Pons (tissue), 1 donor: ENCODE measurements around the gene DENND1A.

Experiments used
- DNase-seq: peaks from one replicate; pipeline ENCODE4 v3.0.0-alpha.2; 2016; ENCODE audit warnings: low spot score

The DENND1A gene

DNA sequence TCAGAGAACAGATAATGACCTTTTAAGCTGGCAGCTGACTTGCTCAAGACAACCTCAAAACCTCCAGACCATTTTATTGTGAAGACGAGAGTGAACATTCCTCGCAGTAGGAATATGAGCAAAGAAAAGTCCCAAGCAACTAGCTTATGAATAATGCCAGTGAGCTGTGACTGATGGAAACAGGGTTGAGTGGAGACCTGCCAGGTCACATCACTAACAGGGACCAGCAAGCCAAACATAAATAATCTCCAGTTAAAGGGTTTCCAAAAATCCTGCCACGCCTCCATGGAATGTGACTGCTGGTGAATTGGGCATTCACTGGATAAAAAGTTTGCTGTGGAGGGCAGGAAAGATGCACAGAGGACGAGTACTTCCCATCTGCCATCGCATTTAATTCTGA is 388.5 kb downstream of the DENND1A start:
- no peak for DNase-seq

DNA sequence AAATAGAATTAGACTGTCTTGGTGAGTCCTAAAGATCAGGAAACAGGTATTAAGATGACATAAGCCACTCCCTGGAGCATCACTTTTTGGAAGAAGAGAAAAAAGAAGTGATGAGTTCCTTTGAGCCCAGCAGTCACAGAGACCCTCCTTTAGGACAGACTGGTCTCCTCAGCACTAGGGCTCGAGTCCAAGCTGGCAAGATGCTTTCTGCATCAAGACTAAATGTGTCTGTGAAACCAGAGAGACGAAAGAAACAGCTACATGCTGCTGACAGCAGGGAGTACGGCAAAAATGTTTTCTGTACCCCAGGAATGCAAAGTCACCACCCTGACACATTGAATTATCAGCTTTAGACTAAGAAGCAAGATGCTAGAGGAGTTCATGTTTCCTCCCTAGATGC is 389.5 kb downstream of the DENND1A start:
- DNase-seq: no peak

DNA sequence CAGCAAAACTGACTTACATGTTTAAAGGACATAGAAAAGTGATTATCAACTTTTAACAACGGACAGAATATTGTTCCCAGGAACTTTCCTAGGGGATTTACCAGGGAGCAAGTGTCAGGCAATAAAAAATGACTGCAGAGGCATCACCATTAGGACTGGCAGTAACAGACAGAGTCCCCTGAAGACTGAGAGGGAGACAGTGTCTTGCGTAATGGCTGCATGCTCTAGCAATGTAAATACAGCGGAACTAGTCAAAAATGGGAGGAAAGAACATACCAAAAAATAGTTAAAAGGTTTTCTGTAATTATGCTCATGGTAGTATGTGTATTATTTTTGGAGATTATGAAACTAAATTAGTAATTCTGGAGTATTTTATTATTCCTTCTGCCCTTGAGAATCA is 392.1 kb downstream of the DENND1A start:
- DNase-seq: no peak

DNA sequence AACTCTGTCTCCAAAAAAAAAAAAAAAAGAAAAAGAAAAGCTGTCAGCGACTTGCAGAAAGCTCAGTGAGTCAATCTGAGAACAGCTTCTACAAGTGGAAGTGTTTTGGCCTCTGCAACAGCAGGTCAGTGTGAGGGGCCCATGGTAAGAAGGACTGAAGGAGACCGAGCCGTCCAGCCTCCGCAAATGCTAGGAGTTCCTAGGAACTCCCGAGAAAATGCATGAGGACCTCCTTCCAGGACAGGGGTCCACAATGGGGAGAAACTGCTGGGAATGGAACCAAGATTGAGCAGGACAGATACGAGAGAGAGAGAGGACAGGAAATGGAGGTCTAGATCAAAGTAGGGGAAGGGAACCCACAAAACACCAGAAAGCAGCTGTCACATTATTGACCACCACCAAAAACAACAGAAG is 393.5 kb downstream of the DENND1A start:
- no peak for DNase-seq

DNA sequence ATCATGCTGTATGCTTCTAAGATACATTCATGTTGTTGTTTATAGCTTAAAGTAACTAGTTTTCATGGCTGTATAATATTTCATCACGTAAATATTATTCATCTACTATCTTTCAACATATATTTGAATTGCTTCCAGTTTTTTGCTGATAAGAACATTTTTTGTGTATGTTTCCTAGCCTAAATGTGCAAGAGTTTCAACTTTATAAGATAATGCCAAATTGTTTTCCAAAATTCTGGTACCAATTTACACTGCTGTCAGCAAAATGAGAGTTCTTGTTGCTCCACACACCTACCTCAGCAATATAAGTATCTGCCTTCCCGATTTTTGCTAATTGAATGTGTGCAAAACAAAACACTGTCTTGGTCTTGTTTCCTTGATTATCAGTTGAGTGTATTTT is 395.6 kb downstream of the DENND1A start:
- DNase-seq: no peak

DNA sequence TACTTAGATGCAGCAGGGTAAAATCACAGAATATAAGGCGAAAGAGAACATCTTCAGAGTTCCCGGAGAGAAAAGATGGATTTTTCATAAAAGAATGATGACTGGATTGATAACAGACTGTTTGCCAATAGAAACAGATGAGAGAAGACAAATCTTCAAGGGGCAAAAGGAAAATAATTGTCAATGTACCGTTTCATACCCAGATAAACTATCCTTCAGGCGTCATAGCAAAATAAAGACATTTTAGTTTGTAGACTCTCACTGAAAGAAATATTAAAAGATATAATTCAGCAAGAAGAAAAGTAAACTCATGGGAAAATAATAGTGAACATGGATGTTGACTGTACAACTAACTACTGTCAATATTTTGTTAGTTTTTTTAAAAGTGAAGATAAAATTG is 399.7 kb downstream of the DENND1A start:
- no peak for DNase-seq

DNA sequence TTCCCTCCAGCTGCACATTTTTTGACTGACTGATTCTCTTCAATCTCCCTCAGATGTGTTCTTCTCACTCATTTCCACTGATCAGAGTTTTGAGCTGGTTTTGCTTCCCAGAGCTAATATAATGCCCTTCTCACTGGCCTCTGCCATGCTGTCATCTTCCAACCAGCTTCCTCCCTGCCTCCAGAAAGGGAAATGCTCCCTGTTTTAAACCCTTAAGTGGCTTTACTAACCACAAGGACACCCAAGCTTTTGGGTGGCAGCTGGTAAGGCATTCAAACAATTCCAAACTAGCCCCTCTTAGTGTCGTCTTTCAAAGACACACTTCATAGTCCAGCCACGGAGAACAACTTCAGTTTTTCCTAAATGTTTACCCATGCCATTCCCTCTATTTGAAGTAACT is 401.4 kb downstream of the DENND1A start:
- no peak for DNase-seq

DNA sequence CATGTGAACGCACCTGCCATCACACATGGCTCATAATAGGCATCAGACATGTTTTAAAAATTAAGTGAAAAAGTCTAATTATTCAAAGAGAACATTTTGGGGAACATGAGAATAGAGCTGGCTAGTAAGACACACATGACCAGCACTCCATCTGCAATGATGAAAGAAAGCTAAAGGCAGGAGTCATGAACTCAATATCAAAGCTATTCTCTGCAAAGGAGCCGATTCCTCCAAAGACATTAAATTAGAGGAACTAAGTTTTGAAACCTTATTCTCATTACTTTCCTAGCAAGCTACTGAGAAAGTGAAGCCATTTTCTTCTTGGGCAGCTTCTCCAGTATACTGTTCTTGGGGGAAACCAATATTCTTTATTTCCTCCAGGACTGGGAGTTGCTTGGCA is 401.9 kb downstream of the DENND1A start:
- no peak for DNase-seq

DNA sequence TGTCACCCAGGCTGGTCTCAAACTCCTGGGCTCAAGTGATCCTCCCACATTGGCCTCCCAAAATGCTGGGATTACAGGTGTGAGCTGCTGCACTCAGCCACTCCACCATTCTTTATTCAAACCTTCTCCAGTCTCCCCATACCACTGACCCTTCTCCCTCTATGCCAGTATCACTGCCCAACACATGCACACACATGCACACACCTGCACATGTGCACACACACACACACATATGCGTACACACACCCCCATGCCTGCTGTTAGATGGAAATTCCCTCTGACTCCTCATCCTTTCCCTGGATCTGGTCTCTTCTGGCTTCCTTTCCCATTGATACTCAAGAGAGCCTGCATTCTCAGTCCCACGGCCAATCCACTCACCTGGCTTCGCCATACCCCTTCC is 404.0 kb downstream of the DENND1A start:
- DNase-seq: no peak

DNA sequence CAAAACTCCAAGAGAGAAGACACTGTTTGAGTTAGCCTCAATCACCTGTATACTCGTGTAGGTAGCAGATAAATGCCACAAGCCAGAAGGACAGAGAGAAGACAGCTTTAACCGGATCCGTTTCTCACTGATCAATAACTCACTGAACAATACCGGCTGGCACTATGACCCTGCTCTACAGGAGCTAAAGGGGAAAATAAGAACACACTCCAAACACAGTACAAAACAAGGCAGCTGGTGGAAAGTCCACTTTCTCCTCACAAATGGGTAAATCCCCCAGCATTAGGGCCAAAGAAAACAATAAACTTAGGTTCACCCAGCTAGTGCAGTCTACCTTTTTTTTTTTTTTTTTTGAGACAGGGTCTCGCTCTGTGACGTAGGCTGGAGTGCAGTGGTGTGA is 404.5 kb downstream of the DENND1A start:
- no peak for DNase-seq

DNA sequence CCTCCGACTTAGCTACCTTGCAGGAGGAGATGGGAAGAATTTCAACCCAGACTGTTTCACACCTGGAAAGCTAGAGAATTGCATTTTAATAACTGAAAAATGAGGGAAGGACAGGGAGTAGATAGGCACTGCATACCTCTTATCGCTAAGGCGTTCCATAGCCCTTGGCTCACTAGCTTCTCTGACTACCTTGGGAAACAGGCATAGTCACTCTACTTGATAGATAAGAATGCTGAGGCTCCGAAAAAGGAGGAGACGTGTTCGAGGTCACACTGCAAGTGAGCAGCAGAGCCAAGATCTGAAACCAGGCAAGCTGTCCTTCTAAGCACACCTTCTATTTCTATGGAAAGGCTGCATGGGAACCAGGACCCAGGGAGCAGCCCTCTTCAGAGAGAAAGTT is 405.1 kb downstream of the DENND1A start:
- no peak for DNase-seq

DNA sequence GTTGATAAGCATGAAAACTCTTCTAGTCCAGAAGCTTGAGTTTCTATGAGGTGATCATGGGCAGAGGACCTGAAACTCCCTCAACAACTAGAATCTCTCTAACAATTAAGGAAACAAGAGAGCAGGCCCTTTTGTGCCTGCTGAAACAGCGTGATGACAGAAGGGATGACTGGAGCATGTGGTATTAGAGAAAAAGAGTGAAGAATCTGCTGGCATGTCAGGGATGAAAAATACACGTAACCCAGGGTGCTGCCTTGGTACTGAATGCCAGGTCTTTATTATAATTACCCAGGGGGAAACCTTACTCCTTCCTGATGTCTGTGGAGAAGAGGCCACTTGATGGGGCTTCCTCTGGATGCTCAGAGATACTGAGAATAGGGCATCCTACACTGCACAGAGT is 406.1 kb downstream of the DENND1A start:
- DNase-seq: no peak

DNA sequence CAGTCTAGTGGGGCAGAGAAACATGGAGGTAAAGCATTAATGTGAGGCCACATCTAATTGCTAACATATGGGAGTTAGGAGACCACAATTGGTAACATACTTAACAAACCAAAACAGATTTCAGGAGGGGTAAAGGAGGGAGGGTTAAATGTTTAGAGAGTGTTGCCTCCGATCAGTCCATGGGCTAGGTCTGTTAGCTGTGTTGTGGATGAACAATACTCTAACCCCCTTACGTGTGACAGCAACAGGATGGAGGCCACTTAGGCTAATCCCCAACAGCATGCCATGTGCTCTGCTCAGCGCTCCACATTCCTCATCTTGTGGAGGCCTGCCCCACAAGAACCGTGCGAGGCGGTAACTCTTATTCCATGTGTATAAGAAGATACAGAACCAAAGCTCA is 406.9 kb downstream of the DENND1A start:
- DNase-seq: no peak

DNA sequence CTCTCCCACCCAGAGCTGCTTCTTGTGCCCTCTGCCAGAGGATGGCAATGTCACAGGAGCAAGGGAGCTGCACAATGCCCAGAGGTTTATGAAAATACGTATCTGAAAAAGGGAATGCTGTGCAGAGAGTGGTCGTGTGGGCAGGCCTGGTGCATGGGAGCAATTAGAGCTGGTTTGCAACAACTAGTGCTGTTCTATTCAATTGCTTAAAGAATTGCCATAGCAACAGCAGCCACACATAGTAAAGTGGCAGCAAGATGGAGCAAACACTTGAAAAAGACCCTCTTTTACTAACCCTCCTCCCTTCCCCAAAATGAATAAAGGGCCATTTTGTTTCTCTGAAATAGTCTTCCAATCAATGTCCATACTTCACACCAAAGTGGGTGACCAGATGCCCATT is 407.7 kb downstream of the DENND1A start:
- no peak for DNase-seq

DNA sequence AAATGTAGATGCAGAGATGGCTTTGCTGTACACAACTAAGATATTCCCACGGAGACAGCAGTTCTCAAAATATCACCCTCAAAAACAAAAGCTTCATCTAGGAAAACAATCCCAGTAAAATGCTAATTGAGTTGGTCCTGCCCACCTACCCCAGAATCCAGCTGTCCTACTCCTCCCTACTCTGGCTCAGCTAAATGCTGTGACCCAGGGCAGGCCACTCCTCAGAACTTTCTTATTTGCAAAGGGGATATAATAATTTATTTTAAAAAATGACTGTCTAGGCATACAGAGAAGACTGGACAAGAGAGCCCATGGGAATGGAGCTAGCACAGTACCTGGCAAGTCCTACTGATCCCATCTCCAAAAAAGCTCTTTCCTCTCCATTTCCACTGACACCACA is 411.6 kb downstream of the DENND1A start:
- DNase-seq: no peak

DNA sequence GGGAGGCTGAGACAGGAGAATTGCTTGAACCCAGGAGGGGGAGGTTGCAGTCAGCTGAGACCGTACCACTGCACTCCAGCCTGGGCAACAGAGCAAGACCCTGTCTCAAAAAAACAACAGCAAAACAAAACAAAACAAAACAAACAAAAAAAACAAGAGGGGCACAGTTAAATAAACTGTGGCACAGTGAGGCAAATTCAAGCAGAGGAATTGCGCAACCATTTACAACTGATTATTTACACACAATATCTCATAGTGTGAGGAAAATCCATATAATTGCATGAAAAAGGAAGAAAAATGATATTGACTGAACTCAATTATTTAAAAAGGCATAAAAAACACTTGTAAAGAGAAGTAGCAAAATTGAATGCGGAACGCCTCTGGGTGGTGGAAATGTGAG is 412.4 kb downstream of the DENND1A start:
- DNase-seq: no peak

DNA sequence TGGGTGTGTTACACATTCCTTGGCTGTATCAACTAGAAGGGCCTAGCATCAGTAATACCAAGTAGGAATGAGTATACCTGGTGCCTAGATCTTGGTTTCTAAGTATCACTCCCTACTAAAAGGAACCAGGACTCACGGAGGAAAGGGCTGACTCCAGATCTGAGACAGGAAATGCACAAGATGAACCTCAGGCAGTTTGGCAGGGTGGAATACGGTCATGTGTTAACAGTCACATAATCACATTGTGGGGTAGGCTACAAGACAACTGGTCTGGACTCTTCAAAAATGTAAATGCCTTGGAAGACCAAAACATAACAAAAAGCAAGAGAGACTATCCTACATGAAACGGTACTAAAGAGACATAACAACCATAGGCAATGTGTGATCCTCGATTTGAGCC is 415.2 kb downstream of the DENND1A start:
- DNase-seq: no peak

DNA sequence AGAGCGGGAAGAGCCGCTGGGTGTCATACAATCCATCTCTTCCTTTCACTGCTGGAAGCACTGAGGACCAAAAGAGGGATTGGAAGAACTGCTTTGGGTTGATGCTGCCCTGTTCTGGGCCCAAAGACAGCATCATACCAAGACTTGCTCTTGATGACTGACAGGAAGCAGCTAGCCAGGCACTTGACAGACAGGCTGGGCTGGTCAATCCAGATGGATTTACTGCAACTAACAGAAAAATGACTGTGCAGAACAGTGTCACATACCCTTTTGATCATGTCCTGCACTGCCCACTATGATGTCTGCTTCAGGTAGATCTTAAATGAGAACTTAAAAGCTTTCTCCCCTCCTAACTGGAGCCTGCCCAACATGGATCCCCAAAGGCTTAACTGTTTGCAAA is 416.4 kb downstream of the DENND1A start:
- DNase-seq: no peak

DNA sequence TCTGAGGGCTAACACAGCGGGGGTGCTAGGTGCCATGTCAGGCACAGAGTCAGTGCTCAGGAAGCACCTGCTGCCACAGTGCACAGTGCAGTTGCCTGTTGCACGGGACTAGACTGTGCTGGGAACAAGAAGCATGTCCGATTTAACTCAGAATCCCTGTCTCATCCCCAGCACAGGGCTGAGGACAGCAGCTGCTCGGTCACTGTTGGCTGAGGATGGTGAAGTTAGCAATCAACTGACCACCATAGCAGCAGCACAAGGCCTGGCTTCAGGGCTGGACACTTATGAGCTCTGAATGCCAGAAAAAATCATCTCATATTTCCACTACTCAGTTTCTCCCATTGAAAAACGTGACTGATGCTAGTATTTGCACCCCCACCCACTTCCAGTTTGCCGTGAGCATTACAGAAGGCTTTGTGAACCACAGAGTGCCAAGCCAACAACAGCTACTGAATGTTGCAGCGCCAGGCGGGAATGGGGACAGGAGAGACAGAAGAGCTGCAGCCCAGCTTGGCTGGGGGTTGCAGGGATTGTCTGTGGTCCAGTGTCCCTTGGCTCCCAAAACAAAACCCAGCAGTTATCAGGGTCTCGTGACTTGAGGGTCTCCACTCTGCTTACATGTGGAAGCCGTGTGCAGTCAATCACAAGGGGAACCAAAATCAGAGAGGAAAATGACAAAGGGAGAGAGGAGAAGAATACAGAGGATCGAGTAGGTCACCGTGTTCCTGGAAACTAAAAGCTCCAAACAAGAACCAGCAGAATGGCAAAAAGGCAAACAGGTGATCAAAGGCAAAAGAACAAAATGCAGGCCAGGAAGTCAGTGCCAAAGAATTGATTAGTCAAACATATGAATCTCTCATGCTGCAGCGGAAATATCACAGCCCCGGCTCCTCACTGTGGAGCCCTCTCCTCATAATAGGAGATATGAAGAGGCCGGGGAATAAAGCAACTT is 418.3 kb downstream of the DENND1A start:
- DNase-seq: peak; percentile 61

DNA sequence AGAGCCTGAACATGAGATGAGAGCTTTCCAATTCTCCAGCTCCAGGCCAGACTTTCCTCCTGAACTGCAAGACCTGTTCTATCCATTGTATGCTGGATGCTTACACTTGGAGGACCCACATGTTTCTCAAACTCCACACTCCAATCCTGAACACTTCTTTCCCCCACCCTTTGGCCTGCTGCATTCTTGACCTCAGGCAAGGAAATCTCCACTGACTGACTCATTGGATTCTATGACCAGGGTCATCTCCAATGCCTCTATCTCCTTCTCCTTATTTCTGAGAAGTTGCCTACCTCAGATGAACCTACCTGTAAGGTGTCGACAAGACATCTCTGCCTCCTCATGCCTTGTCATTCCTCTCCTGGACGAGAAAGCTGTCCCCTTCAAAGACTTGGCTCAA is 420.3 kb downstream of the DENND1A start:
- DNase-seq: no peak

DNA sequence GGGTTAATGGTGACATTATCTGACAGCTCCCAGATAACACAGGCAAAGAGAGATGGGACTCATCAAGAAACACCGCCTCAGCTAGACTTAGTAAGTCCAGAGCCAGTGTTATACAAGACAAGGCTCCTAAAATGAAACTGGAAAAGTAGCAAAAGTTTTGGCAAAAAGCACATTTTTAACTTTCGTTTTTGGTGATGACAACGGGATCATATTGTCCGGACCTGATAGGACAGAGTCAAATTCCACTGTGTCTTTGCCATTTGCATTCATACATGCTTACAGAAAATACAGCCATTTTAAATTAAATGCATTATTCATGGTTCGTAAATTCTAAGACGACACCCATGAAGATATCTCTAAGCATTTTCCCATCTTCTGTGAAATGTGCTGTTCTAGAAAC is 421.9 kb downstream of the DENND1A start:
- no peak for DNase-seq

DNA sequence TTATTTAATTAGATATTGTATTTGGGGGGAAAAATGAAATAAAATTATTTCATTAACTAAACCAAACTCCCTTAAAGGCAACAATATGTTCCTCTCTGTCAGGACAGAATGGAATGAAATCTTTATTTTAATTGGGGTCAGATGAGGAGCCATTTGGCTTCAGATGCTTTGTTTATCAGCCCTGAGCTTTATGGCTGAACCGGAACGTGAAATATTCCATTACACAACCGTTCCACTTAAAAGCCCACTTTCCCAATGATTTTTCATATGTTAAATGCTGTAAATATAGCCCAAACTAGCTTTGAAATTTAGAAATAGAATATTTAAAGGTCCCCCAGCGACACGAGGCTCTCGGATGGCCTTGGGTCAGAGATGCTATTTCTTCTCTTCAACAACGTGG is 424.4 kb downstream of the DENND1A start:
- DNase-seq: no peak

DNA sequence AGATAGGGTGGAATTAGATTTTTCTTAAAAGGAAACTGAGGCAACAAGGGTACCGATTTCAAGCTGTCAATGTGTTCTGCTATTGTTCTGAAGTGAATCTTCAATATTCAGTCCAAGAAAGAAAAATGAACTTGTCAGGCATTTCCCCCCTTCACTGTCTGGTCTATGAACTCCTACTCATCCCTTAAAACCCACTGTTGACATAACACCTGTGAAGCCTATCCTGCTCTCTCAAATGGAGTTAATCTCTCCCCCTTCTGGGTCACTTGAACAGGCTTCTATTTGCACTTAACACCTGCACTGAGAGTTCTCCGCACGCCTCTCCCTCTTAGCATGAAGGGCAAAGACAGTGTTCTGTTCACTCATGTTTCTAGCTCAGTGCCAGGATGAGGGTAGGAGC is 429.6 kb downstream of the DENND1A start:
- DNase-seq: no peak

DNA sequence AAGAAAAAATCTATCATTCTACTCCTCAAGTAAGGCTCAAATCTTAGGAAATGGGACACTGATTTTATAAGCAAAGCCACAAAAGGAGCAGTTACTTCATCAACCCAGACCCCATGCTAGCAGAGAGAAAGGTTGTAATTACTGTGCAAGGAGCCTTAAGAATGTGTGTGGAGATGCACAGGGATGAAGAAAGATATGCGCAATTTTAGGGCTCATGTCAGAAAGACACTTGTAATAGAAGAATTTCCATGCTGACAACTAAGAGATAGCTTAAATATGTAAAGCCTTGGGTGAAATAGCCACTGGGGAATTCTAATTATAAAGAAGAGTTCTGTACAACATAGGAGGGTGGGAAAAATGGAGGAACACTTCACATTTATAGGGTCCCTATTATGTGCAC is 432.1 kb downstream of the DENND1A start:
- DNase-seq: no peak
